ENCODE measurements around the gene IPO13.

Gene IPO13

DNA sequence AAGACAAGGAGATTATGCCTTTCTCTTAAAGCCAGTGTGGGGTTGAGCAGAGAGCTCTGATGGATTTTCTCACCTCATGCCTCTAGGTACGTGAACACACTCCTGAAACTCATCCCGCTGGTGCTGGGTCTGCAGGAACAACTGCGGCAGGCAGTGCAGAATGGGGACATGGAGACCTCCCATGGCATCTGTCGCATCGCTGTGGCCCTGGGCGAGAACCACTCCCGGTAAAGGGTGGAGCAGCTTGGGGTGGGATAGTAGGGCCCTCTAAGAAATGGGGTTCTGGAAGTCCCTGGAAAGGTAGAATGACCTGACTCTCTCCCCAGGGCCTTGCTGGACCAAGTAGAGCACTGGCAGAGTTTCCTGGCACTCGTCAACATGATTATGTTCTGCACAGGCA is 9.5 kb downstream of the IPO13 start:
- Mint-ChIP-seq H3K27me3 (no peaks in the 10 kb centered on the region), H3K27ac (no peak overlapping the region), H3K4me1 (peaks cover 3% of the 10 kb centered on the region), H3K4me3 (no peak overlapping the region), H3K9me3 (no peaks in the 10 kb centered on the region)
- no peak for DNase-seq
- no peak for ATAC-seq

GRCh38 chr1:43957407-43958040 is 10.8 kb downstream of the IPO13 start:
- Mint-ChIP-seq H3K27ac (no peak overlapping the region), H3K4me1 (no peaks in the 10 kb centered on the region), H3K27me3 (no peaks in the 10 kb centered on the region), H3K4me3 (no peak overlapping the region), H3K9me3 (no peaks in the 10 kb centered on the region)
- DNase-seq (no peak), ATAC-seq (no peak)

- no peaks in the 10 kb centered on the region for H3K27me3 Mint-ChIP-seq
- no peak overlapping the region for H3K4me3 Mint-ChIP-seq
- no peaks in the 10 kb centered on the region for H3K9me3 Mint-ChIP-seq
- no peak for ATAC-seq
- H3K27ac Mint-ChIP-seq: no peak overlapping the region
- no peak for DNase-seq
- no peaks in the 10 kb centered on the region for H3K4me1 Mint-ChIP-seq
Measured at GRCh38 chr1:43958351-43959255, 11.9 kb downstream of the IPO13 start.

DNA sequence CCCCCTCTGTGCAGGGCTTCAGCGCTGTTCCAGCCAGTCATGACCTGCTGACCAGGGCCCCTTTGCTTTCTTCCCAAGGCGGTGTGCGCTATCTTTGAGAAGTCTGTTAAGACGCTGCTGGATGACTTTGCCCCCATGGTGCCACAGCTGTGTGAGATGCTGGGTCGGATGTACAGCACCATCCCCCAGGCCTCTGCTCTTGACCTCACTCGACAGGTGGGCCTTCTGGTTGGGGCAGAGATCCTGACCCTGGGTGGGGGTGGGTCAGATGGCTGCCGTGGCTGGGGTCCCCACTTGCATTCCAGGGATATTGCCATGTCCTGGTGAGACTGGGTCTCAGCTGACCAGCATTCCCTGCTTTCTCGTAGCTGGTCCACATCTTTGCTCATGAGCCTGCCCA is 14.0 kb downstream of the IPO13 start:
- Mint-ChIP-seq H3K27ac (no peak overlapping the region), H3K27me3 (no peaks in the 10 kb centered on the region), H3K9me3 (no peaks in the 10 kb centered on the region), H3K4me1 (no peaks in the 10 kb centered on the region), H3K4me3 (no peak overlapping the region)
- no peak for ATAC-seq
- DNase-seq: no peak

GRCh38 chr1:43961692-43962091 is 14.9 kb downstream of the IPO13 start:
- H3K4me1 Mint-ChIP-seq: no peaks in the 10 kb centered on the region
- ATAC-seq (no peak), DNase-seq (no peak)
- no peak overlapping the region for H3K4me3 Mint-ChIP-seq
- no peaks in the 10 kb centered on the region for H3K27me3 Mint-ChIP-seq
- no peak overlapping the region for H3K27ac Mint-ChIP-seq
- no peaks in the 10 kb centered on the region for H3K9me3 Mint-ChIP-seq

- DNase-seq (no peak), ATAC-seq (no peak)
- Mint-ChIP-seq H3K4me1 (no peaks in the 10 kb centered on the region), H3K9me3 (no peaks in the 10 kb centered on the region), H3K4me3 (no peak overlapping the region), H3K27ac (no peak overlapping the region), H3K27me3 (no peaks in the 10 kb centered on the region)
Measured at GRCh38 chr1:43962324-43962723, 15.6 kb downstream of the IPO13 start.

DNA sequence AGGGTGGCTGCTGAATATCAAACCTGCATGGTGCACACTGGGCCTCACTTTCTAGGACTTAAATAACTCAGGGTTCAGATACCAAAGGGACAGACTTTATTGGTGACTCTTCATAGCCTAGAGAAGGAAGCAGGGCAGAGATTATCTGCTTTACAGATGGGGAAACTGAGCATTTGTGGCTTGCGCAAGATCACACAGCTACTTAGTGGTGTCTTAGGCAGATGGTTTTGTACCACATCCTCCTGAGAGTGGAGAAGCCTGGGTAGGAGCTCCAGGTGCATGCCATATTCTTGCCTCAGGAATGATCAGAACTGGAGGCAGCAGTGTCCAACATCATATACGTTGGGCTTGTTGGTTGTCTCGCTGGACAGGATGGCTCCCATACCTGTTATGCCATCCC is 16.3 kb downstream of the IPO13 start:
- H3K4me3 Mint-ChIP-seq: no peak overlapping the region
- no peaks in the 10 kb centered on the region for H3K9me3 Mint-ChIP-seq
- no peaks in the 10 kb centered on the region for H3K27me3 Mint-ChIP-seq
- H3K4me1 Mint-ChIP-seq: no peaks in the 10 kb centered on the region
- ATAC-seq (no peak), DNase-seq (no peak)
- H3K27ac Mint-ChIP-seq: no peak overlapping the region

- ATAC-seq (no peak), DNase-seq (no peak)
- H3K4me1 Mint-ChIP-seq: no peaks in the 10 kb centered on the region
- no peaks in the 10 kb centered on the region for H3K9me3 Mint-ChIP-seq
- H3K27ac Mint-ChIP-seq: no peak overlapping the region
- H3K4me3 Mint-ChIP-seq: no peak overlapping the region
- no peaks in the 10 kb centered on the region for H3K27me3 Mint-ChIP-seq
Measured at GRCh38 chr1:43963890-43964289, 17.1 kb downstream of the IPO13 start.

DNA sequence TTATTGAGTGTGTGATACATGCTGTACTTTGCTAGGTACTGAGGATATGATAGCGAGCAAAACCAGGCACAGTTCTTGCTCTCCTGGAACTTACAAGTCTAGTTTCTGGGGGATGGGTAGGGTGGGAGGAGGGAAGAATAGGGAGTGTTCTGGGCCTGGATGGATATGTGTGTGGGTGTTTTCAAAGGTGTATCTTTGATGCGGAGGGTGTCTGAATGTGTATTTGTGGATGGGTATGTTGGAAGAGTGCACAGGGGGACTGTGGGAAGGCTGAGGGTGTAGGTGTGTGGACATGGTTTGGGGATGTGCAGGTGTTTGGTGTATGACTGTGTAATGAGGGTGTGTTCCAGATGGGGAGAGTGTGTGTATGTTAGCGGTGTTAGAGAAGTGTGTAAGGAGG is 18.6 kb downstream of the IPO13 start:
- ATAC-seq: no peak
- DNase-seq: no peak

GRCh38 chr1:43968348-43968948 is 21.7 kb downstream of the IPO13 start:
- ATAC-seq: no peak
- H3K27ac Mint-ChIP-seq: no peak overlapping the region
- DNase-seq: no peak
- peaks cover 33% of the 10 kb centered on the region for H3K4me1 Mint-ChIP-seq
- H3K27me3 Mint-ChIP-seq: no peaks in the 10 kb centered on the region
- H3K9me3 Mint-ChIP-seq: no peaks in the 10 kb centered on the region
- H3K4me3 Mint-ChIP-seq: no peak overlapping the region

More for the DNA sequence above, 18.6 kb downstream of the IPO13 start:
- peaks cover 12% of the 10 kb centered on the region for H3K4me1 Mint-ChIP-seq
- no peak overlapping the region for H3K27ac Mint-ChIP-seq
- H3K4me3 Mint-ChIP-seq: no peak overlapping the region
- no peaks in the 10 kb centered on the region for H3K27me3 Mint-ChIP-seq
- no peaks in the 10 kb centered on the region for H3K9me3 Mint-ChIP-seq

DNA sequence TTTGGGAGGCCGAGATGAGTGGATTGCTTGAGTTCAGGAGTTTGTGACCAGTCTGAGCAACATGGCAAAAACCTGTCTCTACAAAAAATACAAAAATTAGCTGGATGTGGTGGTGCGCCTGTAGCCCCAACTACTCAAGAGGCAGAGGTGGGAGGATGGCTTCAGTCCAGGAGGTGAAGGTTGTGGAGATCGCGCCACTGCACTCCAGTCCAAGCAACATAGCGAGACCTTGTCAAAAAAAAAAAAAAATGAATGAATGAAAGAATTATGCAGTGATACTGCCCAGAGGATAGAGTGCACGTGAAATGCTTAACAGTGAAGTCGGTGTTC is 22.6 kb downstream of the IPO13 start:
- no peaks in the 10 kb centered on the region for H3K9me3 Mint-ChIP-seq
- no peaks in the 10 kb centered on the region for H3K27me3 Mint-ChIP-seq
- H3K4me3 Mint-ChIP-seq: peak overlapping the region; percentile 89 to 98
- H3K27ac Mint-ChIP-seq: no peak overlapping the region
- ATAC-seq (no peak), DNase-seq (no peak)
- peaks cover 42% of the 10 kb centered on the region for H3K4me1 Mint-ChIP-seq

GRCh38 chr1:43969746-43970466 is 23.2 kb downstream of the IPO13 start, which contains the start of gene DPH2:
Gene DPH2, plus strand, starts transcription at chr1:43970010. Its CDS starts 166 bp downstream, at chr1:43970176.
- Mint-ChIP-seq H3K27ac (peak within 1 kb of the TSS; percentile 90 to 93), H3K9me3 (no peaks in the 10 kb centered on the region), H3K4me3 (peak within 1 kb of the TSS; percentile 89 to 98), H3K4me1 (peaks cover 43% of the 10 kb centered on the region), H3K27me3 (no peaks in the 10 kb centered on the region)
- ATAC-seq (peak; percentile 94), DNase-seq (peak; percentile 83 to 92)

GRCh38 chr1:43970502-43970901 is 23.8 kb downstream of the IPO13 start:
- DNase-seq (no peak), ATAC-seq (no peak)
- Mint-ChIP-seq H3K4me1 (peaks cover 43% of the 10 kb centered on the region), H3K27me3 (no peaks in the 10 kb centered on the region), H3K9me3 (no peaks in the 10 kb centered on the region), H3K27ac (peak overlapping the region; percentile 86 to 93), H3K4me3 (peak overlapping the region; percentile 89 to 98)

DNA sequence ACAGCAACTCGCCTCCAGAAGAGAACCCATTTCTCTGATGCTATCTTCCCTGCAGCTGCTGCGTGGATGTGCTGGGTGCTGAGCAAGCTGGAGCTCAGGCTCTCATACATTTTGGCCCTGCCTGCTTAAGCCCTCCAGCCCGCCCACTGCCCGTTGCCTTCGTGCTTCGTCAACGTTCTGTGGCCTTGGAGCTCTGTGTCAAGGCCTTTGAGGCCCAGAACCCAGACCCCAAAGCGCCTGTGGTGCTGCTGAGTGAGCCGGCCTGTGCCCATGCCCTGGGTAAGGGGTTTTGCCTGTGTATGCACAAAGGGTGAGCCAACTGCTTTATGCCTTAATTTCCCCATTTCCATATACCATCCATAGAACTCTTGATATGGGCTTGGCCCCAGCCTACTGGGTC is 24.2 kb downstream of the IPO13 start:
- Mint-ChIP-seq H3K4me1 (peaks cover 47% of the 10 kb centered on the region), H3K9me3 (no peaks in the 10 kb centered on the region), H3K4me3 (peak overlapping the region; percentile 89 to 98), H3K27me3 (no peaks in the 10 kb centered on the region), H3K27ac (peak overlapping the region; percentile 40 to 90)
- DNase-seq: no peak
- ATAC-seq: no peak

DNA sequence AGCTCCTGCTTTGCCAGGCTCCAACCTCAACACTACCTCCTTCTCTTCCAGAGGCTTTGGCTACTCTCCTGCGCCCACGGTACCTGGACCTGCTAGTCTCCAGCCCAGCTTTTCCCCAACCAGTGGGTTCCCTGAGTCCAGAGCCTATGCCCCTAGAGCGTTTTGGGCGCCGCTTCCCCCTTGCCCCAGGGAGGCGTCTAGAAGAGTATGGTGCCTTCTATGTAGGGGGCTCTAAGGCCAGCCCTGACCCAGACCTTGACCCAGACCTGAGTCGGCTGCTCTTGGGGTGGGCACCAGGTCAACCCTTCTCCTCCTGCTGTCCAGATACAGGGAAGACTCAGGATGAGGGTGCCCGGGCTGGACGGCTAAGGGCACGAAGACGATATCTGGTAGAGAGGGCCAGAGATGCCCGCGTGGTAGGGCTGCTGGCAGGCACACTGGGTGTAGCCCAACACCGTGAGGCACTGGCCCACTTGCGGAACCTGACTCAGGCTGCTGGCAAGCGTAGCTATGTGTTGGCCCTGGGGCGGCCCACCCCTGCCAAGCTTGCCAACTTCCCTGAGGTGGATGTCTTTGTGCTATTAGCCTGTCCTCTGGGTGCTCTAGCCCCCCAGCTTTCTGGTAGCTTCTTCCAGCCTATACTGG is 24.7 kb downstream of the IPO13 start:
- ATAC-seq: no peak
- Mint-ChIP-seq H3K9me3 (no peaks in the 10 kb centered on the region), H3K4me3 (peak overlapping the region; percentile 89 to 98), H3K4me1 (peaks cover 52% of the 10 kb centered on the region), H3K27me3 (no peaks in the 10 kb centered on the region), H3K27ac (no peak overlapping the region)
- no peak for DNase-seq
